GM12873 (cell line): ENCODE measurements around the gene NUP210.

ENCODE experiments used
- TF ChIP-seq, protein P1 (sequence below): IDR thresholded peaks from 2 replicates; pipeline ENCODE4 v1.5.1; 2012; ENCODE audit warnings: low read depth, mild to moderate bottlenecking, moderate library complexity, low read length, control low read depth; ENCODE audit not compliant: insufficient read depth; ENCODE audit errors: missing control alignments

The NUP210 gene

DNA sequence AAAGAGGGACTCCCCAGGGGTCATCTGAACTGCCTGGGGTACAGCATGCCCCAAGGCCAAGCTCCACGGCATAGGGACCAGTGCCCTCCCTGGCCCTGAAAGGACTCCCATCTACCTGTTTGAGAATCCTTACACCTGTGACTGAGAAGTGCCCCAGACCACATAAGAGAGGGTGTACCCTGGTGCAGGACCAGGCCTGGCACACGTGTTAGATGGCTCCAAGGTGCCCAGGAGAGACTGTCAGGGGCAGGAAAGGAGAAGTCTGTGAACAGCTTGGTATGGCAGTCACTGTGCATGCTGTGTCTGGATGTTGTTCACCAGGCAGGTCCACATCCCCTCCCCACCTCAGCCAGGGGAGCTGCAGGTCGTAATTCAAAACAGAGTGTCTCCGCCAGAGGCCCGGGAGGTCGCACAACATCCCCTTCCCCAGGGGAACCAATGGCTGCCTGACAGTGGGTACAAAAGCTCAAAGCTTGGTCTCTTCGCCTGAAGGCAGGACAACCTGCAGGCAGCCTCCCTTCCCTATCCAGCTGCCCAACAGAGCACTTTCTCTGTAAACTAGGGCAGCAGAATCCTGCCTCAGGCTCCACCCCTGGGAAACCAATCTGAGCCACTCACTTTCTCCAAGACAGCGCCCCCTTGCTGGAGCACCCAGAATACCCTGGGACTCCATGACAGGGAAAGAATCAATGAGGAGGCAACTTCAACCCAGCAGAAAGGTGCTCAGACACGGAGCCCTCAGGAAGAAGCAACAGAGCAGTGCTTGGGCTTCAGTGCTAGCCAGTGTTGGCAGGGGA is 3.9 kb downstream of the NUP210 start:
- TF ChIP-seq, protein P1, sequence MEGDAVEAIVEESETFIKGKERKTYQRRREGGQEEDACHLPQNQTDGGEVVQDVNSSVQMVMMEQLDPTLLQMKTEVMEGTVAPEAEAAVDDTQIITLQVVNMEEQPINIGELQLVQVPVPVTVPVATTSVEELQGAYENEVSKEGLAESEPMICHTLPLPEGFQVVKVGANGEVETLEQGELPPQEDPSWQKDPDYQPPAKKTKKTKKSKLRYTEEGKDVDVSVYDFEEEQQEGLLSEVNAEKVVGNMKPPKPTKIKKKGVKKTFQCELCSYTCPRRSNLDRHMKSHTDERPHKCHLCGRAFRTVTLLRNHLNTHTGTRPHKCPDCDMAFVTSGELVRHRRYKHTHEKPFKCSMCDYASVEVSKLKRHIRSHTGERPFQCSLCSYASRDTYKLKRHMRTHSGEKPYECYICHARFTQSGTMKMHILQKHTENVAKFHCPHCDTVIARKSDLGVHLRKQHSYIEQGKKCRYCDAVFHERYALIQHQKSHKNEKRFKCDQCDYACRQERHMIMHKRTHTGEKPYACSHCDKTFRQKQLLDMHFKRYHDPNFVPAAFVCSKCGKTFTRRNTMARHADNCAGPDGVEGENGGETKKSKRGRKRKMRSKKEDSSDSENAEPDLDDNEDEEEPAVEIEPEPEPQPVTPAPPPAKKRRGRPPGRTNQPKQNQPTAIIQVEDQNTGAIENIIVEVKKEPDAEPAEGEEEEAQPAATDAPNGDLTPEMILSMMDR, result peak; percentile 62

DNA sequence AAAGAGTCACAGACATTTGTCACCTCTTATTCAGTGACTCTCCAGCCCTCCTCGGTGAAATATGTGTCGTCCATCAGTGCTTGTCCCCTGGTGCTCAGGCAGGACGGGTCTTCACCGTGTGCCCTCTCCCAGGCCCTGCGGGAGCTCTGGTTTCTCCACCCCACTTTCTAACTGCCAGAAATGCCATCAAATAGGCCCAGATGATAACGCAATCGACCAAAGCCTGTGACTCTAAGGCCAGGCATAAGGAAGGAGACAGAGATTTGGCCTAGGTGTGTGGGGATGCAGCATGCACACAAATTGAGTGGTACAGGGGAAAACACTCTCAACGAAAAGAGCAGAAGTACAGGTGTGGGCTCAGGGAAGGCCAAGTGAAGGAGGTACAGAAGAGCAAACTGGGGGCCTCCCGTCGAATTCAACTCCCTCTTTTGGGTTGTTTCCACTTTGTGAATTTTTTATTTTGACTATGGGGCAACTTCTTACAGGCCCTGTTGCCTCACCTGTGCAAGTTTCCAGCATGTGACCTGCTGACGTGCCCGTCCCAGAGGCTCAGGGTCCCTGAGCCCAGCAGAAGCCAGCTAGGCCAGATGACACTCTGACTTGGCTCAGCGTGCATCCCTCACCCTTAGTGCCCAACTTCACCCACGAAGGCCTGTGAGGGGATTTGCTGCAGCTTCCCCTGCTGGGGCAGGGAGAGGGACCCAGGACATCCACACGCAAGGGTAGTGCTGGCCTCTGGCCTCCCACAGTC is 4.7 kb downstream of the NUP210 start:
- TF ChIP-seq, protein P1, result no peak

DNA sequence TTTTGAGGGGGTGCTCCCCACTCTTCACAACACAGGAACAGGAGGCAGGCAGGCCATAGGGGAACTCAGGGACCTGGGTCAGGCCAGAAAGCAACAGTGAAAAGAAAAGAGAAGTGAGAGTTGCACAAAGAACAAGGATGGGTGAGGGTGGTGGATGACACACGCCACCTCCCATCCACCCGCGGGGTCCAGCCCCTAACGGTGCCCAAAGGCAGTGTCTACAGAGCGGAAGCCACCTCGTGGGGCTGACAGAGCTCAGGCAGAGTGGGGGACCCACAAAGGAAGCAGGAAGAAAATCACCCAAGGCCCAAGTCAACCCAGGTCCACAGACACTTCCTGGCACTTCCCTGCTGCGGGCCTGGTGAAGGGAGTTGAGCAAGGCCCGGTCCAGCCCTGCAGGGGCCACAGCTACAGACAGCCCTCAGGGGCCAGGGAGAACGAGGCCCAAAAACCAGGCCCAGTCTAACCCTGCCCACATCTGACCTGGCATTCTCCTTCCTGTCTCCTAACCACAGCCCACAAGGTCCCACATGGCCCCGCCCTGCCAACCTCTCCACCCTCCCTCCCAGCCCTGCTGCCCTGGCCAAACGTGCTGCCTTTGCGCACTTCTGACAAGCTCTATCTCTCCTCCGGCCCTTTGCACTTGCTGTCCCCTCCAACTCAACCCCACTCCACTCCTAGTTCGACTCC is 5.9 kb downstream of the NUP210 start:
- TF ChIP-seq, protein P1, result peak; percentile 6

DNA sequence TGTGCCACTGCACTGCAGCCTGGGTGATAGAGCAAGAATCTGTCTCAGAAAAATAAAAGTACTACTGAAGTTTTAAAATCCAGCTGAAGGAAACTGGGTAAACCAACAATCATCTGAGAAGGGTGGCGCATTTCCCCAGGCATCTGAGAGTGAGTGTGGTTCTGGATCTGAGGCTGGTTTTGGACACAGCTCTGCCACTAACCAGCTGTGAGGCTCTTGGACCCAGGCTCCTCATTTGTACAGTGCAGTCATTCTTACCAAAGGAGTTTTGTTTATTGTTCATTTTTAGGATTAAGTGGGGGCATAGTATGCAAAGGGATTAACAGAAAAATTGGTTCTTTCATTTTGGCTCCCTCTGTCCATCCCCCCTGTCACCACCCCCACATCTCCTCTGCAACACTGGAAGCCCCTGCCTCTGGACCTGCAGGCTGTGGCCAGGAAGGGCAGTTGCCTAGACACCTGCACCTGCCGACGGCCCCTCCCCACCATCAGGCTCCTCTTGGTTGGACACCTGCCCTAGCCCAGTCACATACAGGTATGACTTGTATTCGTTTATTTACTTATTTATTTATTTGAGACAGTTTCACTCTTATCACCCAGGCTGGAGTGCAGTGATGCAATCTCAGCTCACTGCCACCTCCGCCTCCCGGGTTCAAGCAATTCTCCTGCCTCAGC is 8.8 kb downstream of the NUP210 start:
- TF ChIP-seq, protein P1, result no peak

DNA sequence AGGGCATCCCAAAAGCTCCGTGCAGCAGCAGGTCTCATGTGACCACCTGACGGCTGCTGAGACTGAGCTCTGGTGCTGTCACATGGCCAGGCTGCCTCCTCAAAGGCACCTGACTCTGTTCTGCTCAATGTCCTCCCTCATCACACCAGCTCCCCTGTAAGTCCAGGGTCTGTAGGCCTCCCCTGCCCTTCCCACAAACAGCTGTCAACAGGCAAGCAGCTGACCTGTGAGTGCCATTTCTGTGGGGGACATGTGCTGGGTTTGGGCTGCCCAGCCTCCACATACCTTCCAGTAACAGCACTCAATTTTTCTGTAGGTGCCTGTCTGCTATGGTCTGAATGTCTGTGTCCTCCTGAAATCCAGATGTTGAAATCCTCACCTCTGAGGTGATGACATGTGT is 11.2 kb downstream of the NUP210 start:
- TF ChIP-seq, protein P1, result no peak

DNA sequence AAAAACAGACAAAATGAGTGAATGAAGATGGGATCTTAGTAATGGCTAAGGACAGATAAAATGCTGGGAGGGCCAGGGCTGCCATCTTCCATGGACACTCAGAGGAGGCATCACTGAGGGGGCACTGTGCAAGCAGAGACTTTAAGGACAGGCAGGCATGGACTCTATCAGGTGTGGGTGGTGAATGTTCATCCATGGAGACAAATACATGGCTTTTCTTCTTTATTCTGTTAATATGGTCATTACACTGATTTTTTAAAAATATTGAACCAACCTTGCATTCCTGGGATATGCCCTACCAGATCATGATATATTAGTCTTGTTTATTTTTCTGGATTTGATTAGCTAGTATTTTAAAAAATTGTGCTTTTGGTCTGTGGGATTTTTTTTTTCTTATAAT is 12.2 kb downstream of the NUP210 start:
- TF ChIP-seq, protein P1, result no peak
